Thyroid gland (tissue), 4 donors: ENCODE results near the gene PCDH15. TPM values are rescaled to one million over a fixed set of nuclear protein-coding genes. Genes with fewer than 3 reads are reported as not detected.

ENCODE experiments used
- DNase-seq, 2 donors: peaks; one replicate each; pipeline ENCODE4 v3.0.0-alpha.2; 2019
- H3K27ac ChIP-seq, 3 donors: fragments of 200-600 bp; sonication (generic); 1 replicate in 2 of 3; 2 replicates in 1 of 3; pipeline ENCODE4 v1.5.1; 2016 to 2019; ENCODE audit warnings: mild to moderate bottlenecking in 1 of 3, moderate library complexity in 1 of 3
- H3K27me3 ChIP-seq: fragments of 200-600 bp; sonication (generic); one replicate; pipeline ENCODE4 v1.5.1; 2019
- H3K36me3 ChIP-seq, 2 donors: fragments of 200-600 bp; sonication (generic); one replicate each; pipeline ENCODE4 v1.5.1; 2016 to 2019
- H3K4me1 ChIP-seq, 2 donors: fragments of 200-600 bp; sonication (generic); one replicate each; pipeline ENCODE4 v1.5.1; 2017 to 2019
- H3K4me3 ChIP-seq, 3 donors: fragments of 200-600 bp; sonication (generic); replicated peaks in 1 of 3; 1 replicate in 2 of 3; 2 replicates in 1 of 3; pipeline ENCODE4 v1.5.1; 2016; ENCODE audit warnings: mild to moderate bottlenecking in 1 of 3
- H3K9me3 ChIP-seq: fragments of 200-600 bp; sonication (generic); one replicate; pipeline ENCODE4 v1.5.1; 2017
- CTCF ChIP-seq, 6 experiments: fragments of 200-600 bp in 3 of 6; fragments of 450-650 bp in 3 of 6; sonication (generic) in 3 of 6; IDR thresholded peaks; one replicate each; pipeline ENCODE4 v1.5.1; 2016 to 2019; ENCODE audit warnings: antibody characterized with exemption in 6 of 6, mild to moderate bottlenecking in 2 of 6, inconsistent platforms in 1 of 6, moderate library complexity in 1 of 6
- POLR2A ChIP-seq, 2 donors: fragments of 450-650 bp; IDR thresholded peaks; one replicate each; pipeline ENCODE4 v1.6.1; 2017; ENCODE audit warnings: antibody characterized with exemption in 2 of 2, mild to moderate bottlenecking in 2 of 2, moderate library complexity in 1 of 2
- WGBS, 2 donors: methylation state at CpG; one replicate each; pipeline ENCODE4 v1.1.5; 2017; 5-methylcytosine and 5-hydroxymethylcytosine counted together
- intact Hi-C: fragments of 100-400 bp; cut with DNase I; formaldehyde crosslinking; loops from one replicate; pipeline ENCODE4 v1.15.1; 2023
- total RNA-seq, 4 donors: library from RNA; depleted of rRNA; stranded (reverse); fragments of >200 nt; gene quantifications; one replicate each; pipeline ENCODE4 v1.2.3, GENCODE V29; 2016

PCDH15 gene
- total RNA-seq, 4 donors from 2014 or later: not detected

GRCh38 chr10:54484186-54484585 lies 316.8 kb downstream of the PCDH15 start:
- Histone ChIP-seq H3K27ac (no peak overlapping the region), H3K9me3 (no peaks in the 10 kb centered on the region), H3K27me3 (no peaks in the 10 kb centered on the region), H3K4me1 (no peaks in the 10 kb centered on the region), H3K4me3 (no peak overlapping the region), H3K36me3 (no peaks in the 10 kb centered on the region)
- no peak for TF ChIP-seq CTCF (IDR thresholded peaks at IDR 0.05)
- TF ChIP-seq POLR2A (IDR thresholded peaks at IDR 0.05): no peak
- 86 to 97% methylated on average over 1 of the region's 1 CpG for WGBS, 2 donors
- intact Hi-C loops: no loop called here
- no peak for DNase-seq

GRCh38 chr10:54478601-54479000 lies 322.4 kb downstream of the PCDH15 start:
- no peaks in the 10 kb centered on the region for H3K4me1 ChIP-seq
- WGBS, 2 donors: 88 to 96% methylated on average over 3 of the region's 3 CpGs
- peaks cover 3% of the 10 kb centered on the region for H3K27me3 ChIP-seq
- no peaks in the 10 kb centered on the region for H3K36me3 ChIP-seq
- no peak for DNase-seq
- TF ChIP-seq POLR2A (IDR thresholded peaks at IDR 0.05) (no peak), CTCF (IDR thresholded peaks at IDR 0.05) (no peak)
- no peaks in the 10 kb centered on the region for H3K9me3 ChIP-seq
- no peak overlapping the region for H3K4me3 ChIP-seq
- H3K27ac ChIP-seq: no peak overlapping the region
- intact Hi-C loops: no loop called here

- 92 to 94% methylated on average over 4 of the region's 4 CpGs for WGBS, 2 donors
- Histone ChIP-seq H3K27me3 (peaks cover 3% of the 10 kb centered on the region), H3K27ac (no peak overlapping the region), H3K36me3 (no peaks in the 10 kb centered on the region), H3K9me3 (no peaks in the 10 kb centered on the region), H3K4me3 (no peak overlapping the region), H3K4me1 (no peaks in the 10 kb centered on the region)
- intact Hi-C loops: no loop called here
- DNase-seq: no peak
- TF ChIP-seq CTCF (IDR thresholded peaks at IDR 0.05): no peak
- no peak for TF ChIP-seq POLR2A (IDR thresholded peaks at IDR 0.05)
Measured at GRCh38 chr10:54477738-54478137, 323.3 kb downstream of the PCDH15 start.

GRCh38 chr10:54470324-54470631 lies 330.8 kb downstream of the PCDH15 start:
- intact Hi-C loops: no loop called here
- no peaks in the 10 kb centered on the region for H3K36me3 ChIP-seq

More at GRCh38 chr10:54470324-54470631, 330.8 kb downstream of the PCDH15 start:
- no peak overlapping the region for H3K27ac ChIP-seq
- H3K4me3 ChIP-seq: no peak overlapping the region
- no peaks in the 10 kb centered on the region for H3K9me3 ChIP-seq
- H3K27me3 ChIP-seq: peaks cover 3% of the 10 kb centered on the region
- no peaks in the 10 kb centered on the region for H3K4me1 ChIP-seq
- TF ChIP-seq POLR2A (IDR thresholded peaks at IDR 0.05) (no peak), CTCF (IDR thresholded peaks at IDR 0.05) (no peak)
- WGBS, 2 donors: 100% methylated on average over 1 of the region's 1 CpG; no CpG with 5 or more reads in 1 of the 2 donors
- DNase-seq: no peak
